Fibroblast of skin of scalp (primary cell): ENCODE measurements around the gene PAN2.
A peak's percentile ranks its signal among the peaks of the same experiment; 100 is the strongest.
"Not testable (repeated sequence)": the region's sequence is repeated elsewhere in the genome, so short reads cannot be mapped to it uniquely, and the experiment has no call there.

Experiments used
- DNase-seq: peaks from one replicate; pipeline ENCODE4 v3.0.0-alpha.2; 2013

The PAN2 gene

GRCh38 chr12:56346675-56347074, 12.9 kb upstream of the PAN2 start:
- DNase-seq: no peak

GRCh38 chr12:56342290-56342689, 8.5 kb upstream of the PAN2 start:
- not testable (repeated sequence) for DNase-seq

- no peak for DNase-seq
Observed at GRCh38 chr12:56341616-56342015, 7.8 kb upstream of the PAN2 start.

- DNase-seq: no peak
Observed at GRCh38 chr12:56339158-56339422, 5.3 kb upstream of the PAN2 start.

- no peak for DNase-seq
Observed at GRCh38 chr12:56338308-56339157, 4.7 kb upstream of the PAN2 start, which contains the start of gene IL23A. IL23A (plus strand) TSS chr12:56338884; CDS start chr12:56339045, 161 bp downstream.

GRCh38 chr12:56337753-56338251, 4.0 kb upstream of the PAN2 start:
- no peak for DNase-seq

- no peak for DNase-seq
Observed at GRCh38 chr12:56336361-56337167, 2.8 kb upstream of the PAN2 start.

- not testable (repeated sequence) for DNase-seq
Observed at GRCh38 chr12:56335527-56335926, 1.7 kb upstream of the PAN2 start.

GRCh38 chr12:56334490-56334793, 642 bp upstream of the PAN2 start:
- DNase-seq: no peak

GRCh38 chr12:56333197-56333678, 562 bp downstream of the PAN2 start:
- DNase-seq: no peak

- no peak for DNase-seq
Observed at GRCh38 chr12:56332512-56333196, 1.1 kb downstream of the PAN2 start.

- no peak for DNase-seq
Observed at GRCh38 chr12:56330936-56331490, 2.8 kb downstream of the PAN2 start.

GRCh38 chr12:56326533-56326932, 7.3 kb downstream of the PAN2 start:
- no peak for DNase-seq

- no peak for DNase-seq
Observed at GRCh38 chr12:56326126-56326525, 7.7 kb downstream of the PAN2 start.

GRCh38 chr12:56324206-56324605, 9.6 kb downstream of the PAN2 start:
- no peak for DNase-seq

GRCh38 chr12:56321610-56322009, 12.2 kb downstream of the PAN2 start:
- DNase-seq: not testable (repeated sequence)

- no peak for DNase-seq
Observed at GRCh38 chr12:56321027-56321426, 12.8 kb downstream of the PAN2 start.

GRCh38 chr12:56317675-56318074, 16.1 kb downstream of the PAN2 start:
- no peak for DNase-seq

GRCh38 chr12:56315622-56316473, 18.0 kb downstream of the PAN2 start, which contains the start of gene CNPY2:
CNPY2 (minus strand) TSS chr12:56315988; CDS start chr12:56315217, 771 bp downstream.
- DNase-seq: peak; percentile 97

- no peak for DNase-seq
Observed at GRCh38 chr12:56315249-56315621, 18.6 kb downstream of the PAN2 start.

GRCh38 chr12:56311003-56311402, 22.8 kb downstream of the PAN2 start:
- DNase-seq: no peak

GRCh38 chr12:56308714-56309113, 25.1 kb downstream of the PAN2 start:
- DNase-seq: no peak
